WTC11 (cell line): Measurements from ENCODE around the gene ATP2B1. TPM values are rescaled to one million over a fixed set of nuclear protein-coding genes. Genes with fewer than 3 reads are reported as not detected.

Experiments
- ATAC-seq: fragments of 200-7000 bp; cut with Tn5 transposase; 2 replicates; pipeline ENCODE4 v1.10.0; 2021; ENCODE audit warnings: mild to moderate bottlenecking, moderate library complexity
- CTCF ChIA-PET: fragments of 300-600 bp; sonication (Branson Sonifier 250); formaldehyde crosslinking; loops from one replicate; lab custom pipeline; 2021; ENCODE audit warnings: antibody characterized with exemption; lab: Charles Lee
- POLR2A ChIA-PET: fragments of 350-600 bp; sonication (Branson Sonifier 250); formaldehyde crosslinking; loops from one replicate; lab custom pipeline; 2021; ENCODE audit warnings: antibody characterized with exemption; lab: Charles Lee
- DNase-seq: peaks from one replicate; pipeline ENCODE4 v3.0.0; 2021; ENCODE audit warnings: low spot score
- H3K27ac Mint-ChIP-seq: 2 replicates; pipeline ENCODE4 v1.8.0; 2021; ENCODE audit warnings: mixed read lengths
- H3K27me3 Mint-ChIP-seq: 2 replicates; pipeline ENCODE4 v1.8.0; 2021; ENCODE audit warnings: low read depth, mild to moderate bottlenecking, moderate library complexity, mixed read lengths
- H3K36me3 Mint-ChIP-seq: 2 replicates; pipeline ENCODE4 v1.8.0; 2021; ENCODE audit warnings: mixed read lengths
- H3K4me1 Mint-ChIP-seq: 2 replicates; pipeline ENCODE4 v1.8.0; 2022; ENCODE audit warnings: mixed read lengths
- H3K4me3 Mint-ChIP-seq: 2 replicates; pipeline ENCODE4 v1.8.0; 2021; ENCODE audit warnings: mild to moderate bottlenecking, moderate library complexity, mixed read lengths
- H3K9me3 Mint-ChIP-seq: 2 replicates; pipeline ENCODE4 v1.8.0; 2021; ENCODE audit warnings: mixed read lengths
- ESRRA ChIP-seq: sonication (generic); formaldehyde crosslinking; IDR thresholded peaks from 2 replicates; pipeline ENCODE4 v1.8.1; 2022; ENCODE audit warnings: mild to moderate bottlenecking, missing genetic modification reagents, borderline replicate concordance
- NFYB ChIP-seq: sonication (generic); formaldehyde crosslinking; conservative IDR thresholded peaks from 2 replicates; pipeline ENCODE4 v1.8.0; 2022; ENCODE audit warnings: low read depth, missing genetic modification reagents
- OVOL2 ChIP-seq: fragments of 250-450 bp; sonication (Bioruptor Pico); IDR thresholded peaks from 2 replicates; pipeline ENCODE4 v1.9.0; 2021; ENCODE audit warnings: mild to moderate bottlenecking, borderline replicate concordance
- ZNF423 ChIP-seq: fragments of 250-450 bp; sonication (Bioruptor Pico); IDR thresholded peaks from 2 replicates; pipeline ENCODE4 v2.1.2; 2022; ENCODE audit warnings: mild to moderate bottlenecking, moderate library complexity
- total RNA-seq: library from RNA; stranded (reverse); gene quantifications from 3 replicates; pipeline ENCODE4 v1.2.3, GENCODE V29; 2021
- TF ChIP-seq, protein P1 (sequence below): fragments of 250-450 bp; sonication (Bioruptor Pico); IDR thresholded peaks from 2 replicates; pipeline ENCODE4 v1.9.0; 2021; ENCODE audit warnings: mild to moderate bottlenecking, borderline replicate concordance
- TF ChIP-seq, protein P2 (sequence below): fragments of 250-450 bp; sonication (Bioruptor Pico); conservative IDR thresholded peaks from 2 replicates; pipeline ENCODE4 v1.9.0; 2021; ENCODE audit warnings: mild to moderate bottlenecking
- TF ChIP-seq, protein P3 (sequence below): fragments of 200-600 bp; IDR thresholded peaks from 2 replicates; pipeline ENCODE4 v1.8.0; 2022; ENCODE audit warnings: antibody characterized with exemption
- TF ChIP-seq, protein P4 (sequence below): fragments of 250-450 bp; sonication (Bioruptor Pico); IDR thresholded peaks from 2 replicates; pipeline ENCODE4 v1.9.0; 2021; ENCODE audit warnings: moderate library complexity, mild to moderate bottlenecking, inconsistent platforms, borderline replicate concordance
- TF ChIP-seq, protein P5 (sequence below): sonication (generic); formaldehyde crosslinking; IDR thresholded peaks from 2 replicates; pipeline ENCODE4 v1.8.0; 2022; ENCODE audit warnings: mild to moderate bottlenecking, missing genetic modification reagents
- TF ChIP-seq, protein P6 (sequence below): sonication (generic); formaldehyde crosslinking; IDR thresholded peaks from 2 replicates; pipeline ENCODE4 v1.8.0; 2022; ENCODE audit warnings: mild to moderate bottlenecking, missing genetic modification reagents
- TF ChIP-seq, protein P7 (sequence below): sonication (generic); formaldehyde crosslinking; IDR thresholded peaks from 2 replicates; pipeline ENCODE4 v1.8.1; 2022; ENCODE audit warnings: low read depth, mild to moderate bottlenecking, moderate library complexity, missing genetic modification reagents, borderline replicate concordance
- TF ChIP-seq, protein P8 (sequence below): sonication (generic); formaldehyde crosslinking; IDR thresholded peaks from 2 replicates; pipeline ENCODE4 v1.8.1; 2023; ENCODE audit warnings: mild to moderate bottlenecking, moderate library complexity, missing genetic modification reagents

The ATP2B1 gene
- total RNA-seq, 1 experiment from 2014 or later, result 31.7 TPM

DNA sequence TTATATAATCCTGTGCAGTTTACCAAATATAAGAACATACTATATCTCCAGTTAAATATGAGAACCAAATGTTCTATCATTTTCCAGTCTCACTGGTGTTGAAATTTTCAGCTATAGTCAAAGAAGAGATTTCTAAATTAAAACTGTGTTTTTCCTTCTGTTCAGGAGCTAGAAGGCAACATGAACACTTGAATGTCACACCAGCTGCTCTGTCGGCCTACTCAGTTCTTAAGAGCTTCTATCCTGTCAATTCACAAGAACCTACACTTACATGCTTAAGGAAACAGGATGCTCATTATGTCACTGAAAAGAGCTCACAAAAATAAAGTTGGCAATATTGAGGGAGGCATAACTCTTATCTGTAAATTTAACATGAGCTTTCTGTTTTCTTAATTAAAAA is 43.1 kb downstream of the ATP2B1 start:
- no peak overlapping the region for H3K4me3 Mint-ChIP-seq
- no peak for DNase-seq
- H3K4me1 Mint-ChIP-seq, result peaks cover under 1% of the 10 kb centered on the region; the same call in 1 of the 2 replicates
- H3K27me3 Mint-ChIP-seq, result no peaks in the 10 kb centered on the region
- H3K36me3 Mint-ChIP-seq, result no peaks in the 10 kb centered on the region
- TF ChIP-seq, protein P1, sequence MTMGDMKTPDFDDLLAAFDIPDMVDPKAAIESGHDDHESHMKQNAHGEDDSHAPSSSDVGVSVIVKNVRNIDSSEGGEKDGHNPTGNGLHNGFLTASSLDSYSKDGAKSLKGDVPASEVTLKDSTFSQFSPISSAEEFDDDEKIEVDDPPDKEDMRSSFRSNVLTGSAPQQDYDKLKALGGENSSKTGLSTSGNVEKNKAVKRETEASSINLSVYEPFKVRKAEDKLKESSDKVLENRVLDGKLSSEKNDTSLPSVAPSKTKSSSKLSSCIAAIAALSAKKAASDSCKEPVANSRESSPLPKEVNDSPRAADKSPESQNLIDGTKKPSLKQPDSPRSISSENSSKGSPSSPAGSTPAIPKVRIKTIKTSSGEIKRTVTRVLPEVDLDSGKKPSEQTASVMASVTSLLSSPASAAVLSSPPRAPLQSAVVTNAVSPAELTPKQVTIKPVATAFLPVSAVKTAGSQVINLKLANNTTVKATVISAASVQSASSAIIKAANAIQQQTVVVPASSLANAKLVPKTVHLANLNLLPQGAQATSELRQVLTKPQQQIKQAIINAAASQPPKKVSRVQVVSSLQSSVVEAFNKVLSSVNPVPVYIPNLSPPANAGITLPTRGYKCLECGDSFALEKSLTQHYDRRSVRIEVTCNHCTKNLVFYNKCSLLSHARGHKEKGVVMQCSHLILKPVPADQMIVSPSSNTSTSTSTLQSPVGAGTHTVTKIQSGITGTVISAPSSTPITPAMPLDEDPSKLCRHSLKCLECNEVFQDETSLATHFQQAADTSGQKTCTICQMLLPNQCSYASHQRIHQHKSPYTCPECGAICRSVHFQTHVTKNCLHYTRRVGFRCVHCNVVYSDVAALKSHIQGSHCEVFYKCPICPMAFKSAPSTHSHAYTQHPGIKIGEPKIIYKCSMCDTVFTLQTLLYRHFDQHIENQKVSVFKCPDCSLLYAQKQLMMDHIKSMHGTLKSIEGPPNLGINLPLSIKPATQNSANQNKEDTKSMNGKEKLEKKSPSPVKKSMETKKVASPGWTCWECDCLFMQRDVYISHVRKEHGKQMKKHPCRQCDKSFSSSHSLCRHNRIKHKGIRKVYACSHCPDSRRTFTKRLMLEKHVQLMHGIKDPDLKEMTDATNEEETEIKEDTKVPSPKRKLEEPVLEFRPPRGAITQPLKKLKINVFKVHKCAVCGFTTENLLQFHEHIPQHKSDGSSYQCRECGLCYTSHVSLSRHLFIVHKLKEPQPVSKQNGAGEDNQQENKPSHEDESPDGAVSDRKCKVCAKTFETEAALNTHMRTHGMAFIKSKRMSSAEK, result no peak
- TF ChIP-seq, protein P2, sequence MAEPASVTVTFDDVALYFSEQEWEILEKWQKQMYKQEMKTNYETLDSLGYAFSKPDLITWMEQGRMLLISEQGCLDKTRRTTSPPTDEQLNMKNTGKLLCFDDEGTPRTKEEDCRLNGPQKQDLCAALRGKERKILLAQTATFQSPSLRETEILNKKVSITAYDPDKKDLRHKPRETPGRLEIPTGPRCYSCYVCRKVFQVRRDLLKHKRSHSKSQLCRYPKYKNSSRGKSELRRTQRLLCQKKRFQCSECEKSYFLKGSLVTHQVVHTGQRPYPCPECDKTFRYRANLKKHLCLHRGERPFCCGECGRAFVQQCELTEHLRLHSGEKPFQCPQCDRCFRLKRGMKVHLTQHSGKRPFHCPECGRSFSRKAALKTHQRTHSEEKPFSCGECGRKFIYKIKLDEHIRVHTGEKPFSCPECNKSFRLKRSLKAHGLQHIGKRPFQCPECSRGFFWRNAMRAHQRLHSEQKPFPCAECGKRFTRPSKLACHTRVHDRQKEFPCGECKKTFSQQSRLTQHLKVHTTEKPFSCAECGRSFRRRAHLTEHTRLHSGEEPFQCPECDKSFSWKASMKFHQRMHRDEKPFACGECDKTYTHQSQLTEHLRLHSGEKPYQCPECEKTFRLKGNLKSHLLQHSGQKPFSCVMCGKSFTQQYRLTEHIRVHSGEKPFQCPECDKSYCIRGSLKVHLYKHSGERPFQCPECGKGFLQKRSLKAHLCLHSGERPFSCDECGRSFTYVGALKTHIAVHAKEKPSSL (CRISPR knock-in tag), result no peak
- no peak for TF ChIP-seq ESRRA (CRISPR knock-in tag)
- TF ChIP-seq, protein P3, sequence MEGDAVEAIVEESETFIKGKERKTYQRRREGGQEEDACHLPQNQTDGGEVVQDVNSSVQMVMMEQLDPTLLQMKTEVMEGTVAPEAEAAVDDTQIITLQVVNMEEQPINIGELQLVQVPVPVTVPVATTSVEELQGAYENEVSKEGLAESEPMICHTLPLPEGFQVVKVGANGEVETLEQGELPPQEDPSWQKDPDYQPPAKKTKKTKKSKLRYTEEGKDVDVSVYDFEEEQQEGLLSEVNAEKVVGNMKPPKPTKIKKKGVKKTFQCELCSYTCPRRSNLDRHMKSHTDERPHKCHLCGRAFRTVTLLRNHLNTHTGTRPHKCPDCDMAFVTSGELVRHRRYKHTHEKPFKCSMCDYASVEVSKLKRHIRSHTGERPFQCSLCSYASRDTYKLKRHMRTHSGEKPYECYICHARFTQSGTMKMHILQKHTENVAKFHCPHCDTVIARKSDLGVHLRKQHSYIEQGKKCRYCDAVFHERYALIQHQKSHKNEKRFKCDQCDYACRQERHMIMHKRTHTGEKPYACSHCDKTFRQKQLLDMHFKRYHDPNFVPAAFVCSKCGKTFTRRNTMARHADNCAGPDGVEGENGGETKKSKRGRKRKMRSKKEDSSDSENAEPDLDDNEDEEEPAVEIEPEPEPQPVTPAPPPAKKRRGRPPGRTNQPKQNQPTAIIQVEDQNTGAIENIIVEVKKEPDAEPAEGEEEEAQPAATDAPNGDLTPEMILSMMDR, result no peak
- no peak for TF ChIP-seq OVOL2 (CRISPR knock-in tag)
- TF ChIP-seq, protein P4, sequence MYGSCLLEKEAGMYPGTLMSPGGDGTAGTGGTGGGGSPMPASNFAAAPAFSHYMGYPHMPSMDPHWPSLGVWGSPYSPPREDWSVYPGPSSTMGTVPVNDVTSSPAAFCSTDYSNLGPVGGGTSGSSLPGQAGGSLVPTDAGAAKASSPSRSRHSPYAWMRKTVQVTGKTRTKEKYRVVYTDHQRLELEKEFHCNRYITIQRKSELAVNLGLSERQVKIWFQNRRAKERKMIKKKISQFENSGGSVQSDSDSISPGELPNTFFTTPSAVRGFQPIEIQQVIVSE, result no peak
- no peak for TF ChIP-seq NFYB
- TF ChIP-seq, protein P5, sequence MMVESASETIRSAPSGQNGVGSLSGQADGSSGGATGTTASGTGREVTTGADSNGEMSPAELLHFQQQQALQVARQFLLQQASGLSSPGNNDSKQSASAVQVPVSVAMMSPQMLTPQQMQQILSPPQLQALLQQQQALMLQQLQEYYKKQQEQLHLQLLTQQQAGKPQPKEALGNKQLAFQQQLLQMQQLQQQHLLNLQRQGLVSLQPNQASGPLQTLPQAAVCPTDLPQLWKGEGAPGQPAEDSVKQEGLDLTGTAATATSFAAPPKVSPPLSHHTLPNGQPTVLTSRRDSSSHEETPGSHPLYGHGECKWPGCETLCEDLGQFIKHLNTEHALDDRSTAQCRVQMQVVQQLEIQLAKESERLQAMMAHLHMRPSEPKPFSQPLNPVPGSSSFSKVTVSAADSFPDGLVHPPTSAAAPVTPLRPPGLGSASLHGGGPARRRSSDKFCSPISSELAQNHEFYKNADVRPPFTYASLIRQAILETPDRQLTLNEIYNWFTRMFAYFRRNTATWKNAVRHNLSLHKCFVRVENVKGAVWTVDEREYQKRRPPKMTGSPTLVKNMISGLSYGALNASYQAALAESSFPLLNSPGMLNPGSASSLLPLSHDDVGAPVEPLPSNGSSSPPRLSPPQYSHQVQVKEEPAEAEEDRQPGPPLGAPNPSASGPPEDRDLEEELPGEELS (CRISPR knock-in tag), result no peak
- TF ChIP-seq, protein P6, sequence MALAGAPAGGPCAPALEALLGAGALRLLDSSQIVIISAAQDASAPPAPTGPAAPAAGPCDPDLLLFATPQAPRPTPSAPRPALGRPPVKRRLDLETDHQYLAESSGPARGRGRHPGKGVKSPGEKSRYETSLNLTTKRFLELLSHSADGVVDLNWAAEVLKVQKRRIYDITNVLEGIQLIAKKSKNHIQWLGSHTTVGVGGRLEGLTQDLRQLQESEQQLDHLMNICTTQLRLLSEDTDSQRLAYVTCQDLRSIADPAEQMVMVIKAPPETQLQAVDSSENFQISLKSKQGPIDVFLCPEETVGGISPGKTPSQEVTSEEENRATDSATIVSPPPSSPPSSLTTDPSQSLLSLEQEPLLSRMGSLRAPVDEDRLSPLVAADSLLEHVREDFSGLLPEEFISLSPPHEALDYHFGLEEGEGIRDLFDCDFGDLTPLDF, result no peak
- TF ChIP-seq, protein P7, sequence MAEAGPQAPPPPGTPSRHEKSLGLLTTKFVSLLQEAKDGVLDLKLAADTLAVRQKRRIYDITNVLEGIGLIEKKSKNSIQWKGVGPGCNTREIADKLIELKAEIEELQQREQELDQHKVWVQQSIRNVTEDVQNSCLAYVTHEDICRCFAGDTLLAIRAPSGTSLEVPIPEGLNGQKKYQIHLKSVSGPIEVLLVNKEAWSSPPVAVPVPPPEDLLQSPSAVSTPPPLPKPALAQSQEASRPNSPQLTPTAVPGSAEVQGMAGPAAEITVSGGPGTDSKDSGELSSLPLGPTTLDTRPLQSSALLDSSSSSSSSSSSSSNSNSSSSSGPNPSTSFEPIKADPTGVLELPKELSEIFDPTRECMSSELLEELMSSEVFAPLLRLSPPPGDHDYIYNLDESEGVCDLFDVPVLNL (CRISPR knock-in tag), result no peak
- TF ChIP-seq, protein P8, sequence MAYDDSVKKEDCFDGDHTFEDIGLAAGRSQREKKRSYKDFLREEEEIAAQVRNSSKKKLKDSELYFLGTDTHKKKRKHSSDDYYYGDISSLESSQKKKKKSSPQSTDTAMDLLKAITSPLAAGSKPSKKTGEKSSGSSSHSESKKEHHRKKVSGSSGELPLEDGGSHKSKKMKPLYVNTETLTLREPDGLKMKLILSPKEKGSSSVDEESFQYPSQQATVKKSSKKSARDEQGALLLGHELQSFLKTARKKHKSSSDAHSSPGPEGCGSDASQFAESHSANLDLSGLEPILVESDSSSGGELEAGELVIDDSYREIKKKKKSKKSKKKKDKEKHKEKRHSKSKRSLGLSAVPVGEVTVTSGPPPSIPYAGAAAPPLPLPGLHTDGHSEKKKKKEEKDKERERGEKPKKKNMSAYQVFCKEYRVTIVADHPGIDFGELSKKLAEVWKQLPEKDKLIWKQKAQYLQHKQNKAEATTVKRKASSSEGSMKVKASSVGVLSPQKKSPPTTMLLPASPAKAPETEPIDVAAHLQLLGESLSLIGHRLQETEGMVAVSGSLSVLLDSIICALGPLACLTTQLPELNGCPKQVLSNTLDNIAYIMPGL, result no peak
- no peak for TF ChIP-seq ZNF423 (CRISPR knock-in tag)
- TF ChIP-seq, all 79 proteins: peak for 0
- ChIA-PET CTCF (interaction anchor here (0.5 kb wide), 1 partner anchor 148 kb away, joined by 4 read pairs; no protein-coding TSS in a partner anchor), POLR2A (interaction anchor here (0.6 kb wide), 1 partner anchor 34 kb away, joined by 6 read pairs; no protein-coding TSS in a partner anchor)
- no peaks in the 10 kb centered on the region for H3K9me3 Mint-ChIP-seq
- H3K27ac Mint-ChIP-seq, result no peak overlapping the region
- no peak for ATAC-seq
